ENCODE results near the gene CHST8.
"Not testable (repeated sequence)": the region's sequence is repeated elsewhere in the genome, so short reads cannot be mapped to it uniquely, and the experiment has no call there.

CHST8 gene

GRCh38 chr19:33654840-33655508, 33.2 kb downstream of the CHST8 start:
- no peak for TF ChIP-seq CTCF (conservative IDR thresholded peaks at IDR 0.05; ENCODE audit: low read length)
- H3K4me3 ChIP-seq (ENCODE audit: low read length), result no peak overlapping the region
- DNase-seq (ENCODE audit: low read depth), result no peak

GRCh38 chr19:33659835-33660234, 38.1 kb downstream of the CHST8 start:
- TF ChIP-seq CTCF (conservative IDR thresholded peaks at IDR 0.05; ENCODE audit: low read length), result no peak
- DNase-seq (ENCODE audit: low read depth), result no peak
- H3K4me3 ChIP-seq (ENCODE audit: low read length), result no peak overlapping the region

GRCh38 chr19:33660410-33661124, 38.8 kb downstream of the CHST8 start:
- no peak for DNase-seq (ENCODE audit: low read depth)
- TF ChIP-seq CTCF (conservative IDR thresholded peaks at IDR 0.05; ENCODE audit: low read length), result no peak
- no peak overlapping the region for H3K4me3 ChIP-seq (ENCODE audit: low read length)

GRCh38 chr19:33661336-33661735, 39.6 kb downstream of the CHST8 start:
- no peak for DNase-seq (ENCODE audit: low read depth)

GRCh38 chr19:33662391-33663092, 40.8 kb downstream of the CHST8 start:
- no peak for TF ChIP-seq CTCF (conservative IDR thresholded peaks at IDR 0.05; ENCODE audit: low read length)
- DNase-seq (ENCODE audit: low read depth), result peak; percentile 3
- H3K4me3 ChIP-seq (ENCODE audit: low read length), result no peak overlapping the region

More at GRCh38 chr19:33661336-33661735, 39.6 kb downstream of the CHST8 start:
- no peak for TF ChIP-seq CTCF (conservative IDR thresholded peaks at IDR 0.05; ENCODE audit: low read length)
- H3K4me3 ChIP-seq (ENCODE audit: low read length), result no peak overlapping the region

- DNase-seq (ENCODE audit: low read depth); H3K4me3 ChIP-seq (ENCODE audit: low read length): not testable (repeated sequence)
These were observed 41.6 kb downstream of the CHST8 start for GRCh38 chr19:33663316-33663715.

GRCh38 chr19:33664744-33665143, 43.0 kb downstream of the CHST8 start:
- DNase-seq (ENCODE audit: low read depth), result no peak
- no peak for TF ChIP-seq CTCF (conservative IDR thresholded peaks at IDR 0.05; ENCODE audit: low read length)
- no peak overlapping the region for H3K4me3 ChIP-seq (ENCODE audit: low read length)
